NT2/D1 (cell line): Measurements from ENCODE around the gene PLPPR3.
"Not testable (repeated sequence)": the region's sequence is repeated elsewhere in the genome, so short reads cannot be mapped to it uniquely, and the experiment has no call there.

Experiments
- DNase-seq: peaks from one replicate; pipeline ENCODE4 v3.0.0-alpha.2; 2011; ENCODE audit warnings: low read depth, low spot score
- H3K27me3 ChIP-seq: 2 replicates; pipeline ENCODE4 v1.6.0; 2011; ENCODE audit warnings: mild to moderate bottlenecking; ENCODE audit not compliant: insufficient read length, insufficient read depth
- H3K36me3 ChIP-seq: 2 replicates; pipeline ENCODE4 v1.6.1; 2011; ENCODE audit warnings: mild to moderate bottlenecking, low read length, mixed read lengths; ENCODE audit not compliant: insufficient read depth, insufficient read length
- H3K4me1 ChIP-seq: 2 replicates; pipeline ENCODE4 v1.5.1; 2011; ENCODE audit not compliant: insufficient read depth, insufficient read length
- H3K4me3 ChIP-seq: 2 replicates; pipeline ENCODE4 v1.5.1; 2011; ENCODE audit warnings: low read depth; ENCODE audit not compliant: insufficient read length
- H3K9ac ChIP-seq: 2 replicates; pipeline ENCODE4 v1.6.0; 2011; ENCODE audit warnings: low read depth; ENCODE audit not compliant: insufficient read length
- H3K9me3 ChIP-seq: 2 replicates; pipeline ENCODE4 v1.5.1; 2011; ENCODE audit warnings: mild to moderate bottlenecking, low read length; ENCODE audit not compliant: insufficient read depth
- SUZ12 ChIP-seq: IDR thresholded peaks from 2 replicates; pipeline ENCODE4 v1.6.1; 2011; ENCODE audit not compliant: insufficient read length, insufficient read depth; ENCODE audit errors: extremely low read depth
- YY1 ChIP-seq: IDR thresholded peaks from 2 replicates; pipeline ENCODE4 v1.6.1; 2011; ENCODE audit not compliant: insufficient read length, insufficient read depth
- ZNF274 ChIP-seq: IDR thresholded peaks from 2 replicates; pipeline ENCODE4 v1.6.1; 2011; ENCODE audit warnings: mild to moderate bottlenecking, low read depth, low read length

The PLPPR3 gene

DNA sequence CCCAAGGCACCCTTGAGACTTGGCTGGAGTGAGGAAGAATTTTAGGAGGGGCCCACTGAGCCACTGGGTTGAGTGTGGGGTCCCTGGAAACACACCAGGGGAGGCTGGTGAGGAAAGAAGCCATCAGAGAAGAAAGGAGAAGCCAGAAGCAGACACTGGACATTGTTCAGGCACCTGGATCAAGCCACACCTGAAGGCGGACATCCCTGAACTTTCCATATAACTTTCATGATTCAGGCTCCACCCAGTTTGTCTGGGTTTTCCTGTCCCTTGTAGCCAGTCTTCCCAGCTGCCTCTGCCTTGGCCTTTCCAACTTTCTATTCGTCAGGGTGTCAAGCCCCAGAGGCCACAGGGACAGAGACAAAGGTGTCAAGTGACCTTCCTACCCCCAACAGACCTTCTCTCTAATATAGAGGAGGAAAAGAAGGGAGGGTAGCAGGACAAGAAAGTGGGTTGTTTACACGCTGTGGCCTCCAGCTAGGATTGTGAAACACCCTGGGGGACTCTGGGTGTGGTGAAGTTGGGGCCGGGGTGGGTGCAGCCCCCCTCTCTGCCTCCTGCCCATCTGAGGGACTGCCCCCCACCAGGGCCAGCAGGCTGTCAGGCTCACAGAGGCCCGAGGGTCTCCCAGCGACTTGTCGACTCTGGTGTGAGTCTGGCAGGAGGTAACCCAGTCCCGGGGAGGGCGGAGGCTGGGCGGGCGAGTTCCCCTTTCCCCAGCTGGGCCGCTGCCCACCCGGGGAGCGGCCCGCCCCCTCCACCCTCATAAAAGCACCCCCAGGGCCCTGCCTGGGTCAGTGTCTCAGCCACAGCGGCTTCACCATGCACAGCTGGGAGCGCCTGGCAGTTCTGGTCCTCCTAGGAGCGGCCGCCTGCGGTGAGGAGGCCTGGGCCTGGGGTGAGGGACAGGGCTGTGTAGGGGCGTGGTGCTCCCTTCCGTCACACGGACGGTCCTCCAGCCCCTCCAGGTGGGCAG, 37.4 kb upstream of the PLPPR3 start, which contains the start of gene CFD:
Gene CFD (plus strand): TSS at position 797 of the 976 bp plus-strand sequence. CDS start 26 bp downstream, at position 823.
- H3K9ac ChIP-seq = peak within 1 kb of the TSS; percentile 82
- H3K4me3 ChIP-seq = peak within 1 kb of the TSS; percentile 73
- no peak for DNase-seq
- peaks cover 16% of the 10 kb centered on the region for H3K4me1 ChIP-seq
- no peaks in the 10 kb centered on the region for H3K27me3 ChIP-seq
- no peaks in the 10 kb centered on the region for H3K9me3 ChIP-seq
- TF ChIP-seq ZNF274 (no peak), YY1 (no peak), SUZ12 (no peak)
- no peaks in the 10 kb centered on the region for H3K36me3 ChIP-seq

DNA sequence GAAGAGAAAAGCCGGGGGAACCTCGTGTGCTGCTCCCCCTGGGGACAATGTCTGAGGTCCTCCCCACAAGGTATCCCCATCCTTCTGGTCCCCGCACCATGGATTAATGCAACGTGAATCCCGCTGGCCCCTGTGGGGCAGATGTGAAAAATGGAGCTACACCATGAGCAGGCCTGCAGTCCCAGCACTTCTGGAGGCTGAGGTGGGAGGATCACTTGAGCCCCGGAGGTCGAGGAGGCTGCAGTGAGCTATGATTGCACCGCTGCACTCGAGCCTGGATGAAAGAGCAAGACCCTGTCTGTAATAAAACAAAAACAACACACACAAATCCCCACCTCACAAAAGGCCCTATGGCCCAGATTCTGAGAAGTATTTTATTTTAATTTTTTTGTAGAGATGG, 36.5 kb upstream of the PLPPR3 start:
- Histone ChIP-seq H3K36me3 (no peaks in the 10 kb centered on the region), H3K4me3 (no peak overlapping the region), H3K27me3 (no peaks in the 10 kb centered on the region), H3K9ac (no peak overlapping the region), H3K4me1 (peaks cover 16% of the 10 kb centered on the region), H3K9me3 (no peaks in the 10 kb centered on the region)
- TF ChIP-seq YY1 (no peak), ZNF274 (no peak), SUZ12 (no peak)
- no peak for DNase-seq

DNA sequence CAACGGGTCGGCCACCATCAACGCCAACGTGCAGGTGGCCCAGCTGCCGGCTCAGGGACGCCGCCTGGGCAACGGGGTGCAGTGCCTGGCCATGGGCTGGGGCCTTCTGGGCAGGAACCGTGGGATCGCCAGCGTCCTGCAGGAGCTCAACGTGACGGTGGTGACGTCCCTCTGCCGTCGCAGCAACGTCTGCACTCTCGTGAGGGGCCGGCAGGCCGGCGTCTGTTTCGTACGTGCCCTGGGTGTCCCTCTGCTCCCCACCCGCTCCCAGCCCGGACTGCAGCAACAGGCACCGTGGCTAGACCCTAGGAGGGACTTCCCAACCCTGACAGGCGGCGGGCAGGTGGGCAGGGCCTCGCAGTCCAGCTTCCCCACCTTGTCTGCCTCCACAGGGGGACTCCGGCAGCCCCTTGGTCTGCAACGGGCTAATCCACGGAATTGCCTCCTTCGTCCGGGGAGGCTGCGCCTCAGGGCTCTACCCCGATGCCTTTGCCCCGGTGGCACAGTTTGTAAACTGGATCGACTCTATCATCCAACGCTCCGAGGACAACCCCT, 33.9 kb upstream of the PLPPR3 start:
- H3K9ac ChIP-seq = no peak overlapping the region
- H3K9me3 ChIP-seq = no peaks in the 10 kb centered on the region
- no peak overlapping the region for H3K4me3 ChIP-seq
- TF ChIP-seq YY1 (no peak), ZNF274 (no peak), SUZ12 (no peak)
- peaks cover 13% of the 10 kb centered on the region for H3K4me1 ChIP-seq
- H3K27me3 ChIP-seq = no peaks in the 10 kb centered on the region
- no peaks in the 10 kb centered on the region for H3K36me3 ChIP-seq
- DNase-seq = no peak

DNA sequence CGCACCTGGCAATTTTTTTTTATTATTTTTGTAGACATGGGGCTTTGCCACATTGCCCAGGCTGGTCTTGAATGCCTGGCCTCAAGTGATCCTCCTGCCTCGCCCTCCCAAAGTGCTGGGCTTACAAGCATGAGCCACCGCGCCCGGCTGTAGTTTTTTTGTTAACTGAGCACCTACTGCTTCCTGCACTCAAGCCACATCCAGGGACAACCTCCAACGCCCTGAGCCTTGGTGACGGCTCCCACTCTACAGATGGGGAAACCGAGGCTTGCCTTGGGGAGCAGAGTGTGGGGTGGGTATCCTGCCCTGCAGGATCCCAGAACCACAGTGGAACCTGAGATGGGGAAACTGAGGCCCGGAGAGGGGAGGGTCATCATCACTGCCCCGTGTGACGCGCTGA, 33.4 kb upstream of the PLPPR3 start:
- DNase-seq = no peak

DNA sequence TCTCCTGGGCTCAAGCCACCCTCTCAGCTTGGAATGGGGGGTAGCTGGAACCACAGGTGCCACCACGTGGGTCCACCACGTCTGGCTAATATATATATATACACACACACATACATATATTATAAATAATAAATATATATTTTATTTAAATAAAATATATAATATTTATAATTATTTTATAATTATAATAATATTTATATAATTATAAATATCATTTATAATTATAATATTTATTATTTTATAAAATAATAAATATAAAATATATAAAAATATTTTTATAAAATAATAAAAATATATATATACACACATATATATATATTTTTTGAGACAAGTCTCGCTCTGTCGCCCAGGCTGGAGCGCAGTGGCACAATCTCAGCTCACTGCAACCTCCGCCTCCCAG, 32.8 kb upstream of the PLPPR3 start:
- H3K4me1 ChIP-seq = peaks cover 12% of the 10 kb centered on the region
- DNase-seq = no peak
- no peaks in the 10 kb centered on the region for H3K36me3 ChIP-seq
- H3K27me3 ChIP-seq = no peaks in the 10 kb centered on the region
- no peak overlapping the region for H3K9ac ChIP-seq
- no peak overlapping the region for H3K4me3 ChIP-seq
- TF ChIP-seq YY1 = no peak
- TF ChIP-seq SUZ12 = no peak
- no peak for TF ChIP-seq ZNF274
- no peaks in the 10 kb centered on the region for H3K9me3 ChIP-seq

More for the DNA sequence above, 33.4 kb upstream of the PLPPR3 start:
- Histone ChIP-seq H3K4me1 (peaks cover 13% of the 10 kb centered on the region), H3K9me3 (no peaks in the 10 kb centered on the region), H3K4me3 (no peak overlapping the region), H3K27me3 (no peaks in the 10 kb centered on the region), H3K36me3 (no peaks in the 10 kb centered on the region), H3K9ac (no peak overlapping the region)
- TF ChIP-seq SUZ12 = no peak
- TF ChIP-seq ZNF274 = no peak
- no peak for TF ChIP-seq YY1

DNA sequence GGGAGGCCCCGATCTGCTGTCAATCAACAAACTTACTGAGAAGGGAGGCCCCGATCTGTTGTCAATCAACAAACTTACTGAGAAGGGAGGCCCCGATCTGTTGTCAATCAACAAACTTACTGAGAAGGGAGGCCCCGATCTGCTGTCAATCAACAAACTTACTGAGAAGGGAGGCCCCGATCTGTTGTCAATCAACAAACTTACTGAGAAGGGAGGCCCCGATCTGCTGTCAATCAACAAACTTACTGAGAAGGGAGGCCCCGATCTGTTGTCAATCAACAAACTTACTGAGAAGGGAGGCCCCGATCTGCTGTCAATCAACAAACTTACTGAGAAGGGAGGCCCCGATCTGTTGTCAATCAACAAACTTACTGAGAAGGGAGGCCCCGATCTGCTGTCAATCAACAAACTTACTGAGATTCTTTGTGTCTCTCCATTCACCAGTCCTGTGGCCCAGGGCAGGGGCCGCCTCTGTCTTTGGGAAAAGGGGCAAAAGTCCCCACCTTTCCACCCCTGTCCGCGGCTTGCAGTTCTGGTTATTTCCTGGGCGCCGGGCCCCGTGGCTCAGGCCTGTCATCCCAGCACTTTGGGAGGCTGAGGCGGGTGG, 32.0 kb upstream of the PLPPR3 start:
- not testable (repeated sequence) for H3K4me1 ChIP-seq, H3K27me3 ChIP-seq, H3K36me3 ChIP-seq, H3K9me3 ChIP-seq, H3K9ac ChIP-seq, H3K4me3 ChIP-seq, DNase-seq

DNA sequence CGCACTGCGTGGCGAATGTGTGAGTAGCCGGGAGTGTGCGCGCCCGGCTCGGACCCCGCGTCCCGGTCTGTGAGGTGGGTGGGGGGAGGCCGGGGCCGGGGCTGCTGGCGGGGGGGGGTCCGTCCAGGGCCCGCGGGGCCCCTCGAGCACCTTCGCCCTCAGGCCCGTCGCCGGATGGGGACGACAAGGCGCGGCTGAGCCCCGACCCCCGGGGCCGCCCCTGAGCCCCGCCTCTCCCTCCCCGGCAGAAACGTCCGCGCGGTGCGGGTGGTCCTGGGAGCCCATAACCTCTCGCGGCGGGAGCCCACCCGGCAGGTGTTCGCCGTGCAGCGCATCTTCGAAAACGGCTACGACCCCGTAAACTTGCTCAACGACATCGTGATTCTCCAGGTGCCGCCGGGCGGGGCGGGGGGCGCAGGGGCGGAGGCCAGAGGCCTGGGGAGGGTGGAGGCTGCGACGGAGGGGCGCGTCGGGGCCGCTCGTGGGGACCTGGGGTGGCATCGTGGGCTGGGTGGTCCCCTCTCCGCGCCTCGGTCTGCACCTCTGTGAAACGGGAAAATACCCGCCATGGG, 31.3 kb upstream of the PLPPR3 start:
- H3K36me3 ChIP-seq = no peaks in the 10 kb centered on the region
- DNase-seq = no peak
- H3K9ac ChIP-seq = no peak overlapping the region
- H3K4me3 ChIP-seq = no peak overlapping the region
- TF ChIP-seq SUZ12 (no peak), ZNF274 (no peak), YY1 (no peak)
- peaks cover 6% of the 10 kb centered on the region for H3K4me1 ChIP-seq
- no peaks in the 10 kb centered on the region for H3K9me3 ChIP-seq
- H3K27me3 ChIP-seq = no peaks in the 10 kb centered on the region
